Upper lobe of right lung (tissue), 1 donor: ENCODE data around the gene LRTM1. TPM values are rescaled to one million over a fixed set of nuclear protein-coding genes. Genes with fewer than 3 reads are reported as not detected.

Experiments used
- ATAC-seq: fragments of 200-7000 bp; cut with Tn5 transposase; one replicate; pipeline ENCODE4 v1.9.1; 2020; ENCODE audit warnings: mild to moderate bottlenecking, moderate library complexity
- DNase-seq: peaks from one replicate; pipeline ENCODE4 v3.0.0-alpha.2; 2020
- H3K27ac ChIP-seq: fragments of 200-600 bp; one replicate; pipeline ENCODE4 v1.8.0; 2022
- H3K27me3 ChIP-seq: fragments of 200-600 bp; one replicate; pipeline ENCODE4 v1.8.0; 2022; ENCODE audit warnings: mild to moderate bottlenecking
- H3K36me3 ChIP-seq: fragments of 200-600 bp; one replicate; pipeline ENCODE4 v1.8.0; 2022
- H3K4me1 ChIP-seq: fragments of 200-600 bp; one replicate; pipeline ENCODE4 v1.8.0; 2022
- H3K4me3 ChIP-seq: fragments of 200-600 bp; one replicate; pipeline ENCODE4 v1.8.0; 2022; ENCODE audit warnings: mild to moderate bottlenecking
- H3K9me3 ChIP-seq: fragments of 200-600 bp; one replicate; pipeline ENCODE4 v1.8.0; 2022
- CTCF ChIP-seq: fragments of 200-600 bp; IDR thresholded peaks from one replicate; pipeline ENCODE4 v1.8.0; 2022; ENCODE audit warnings: antibody characterized with exemption
- intact Hi-C: fragments of 100-400 bp; cut with DNase I; formaldehyde crosslinking; loops from one replicate; pipeline ENCODE4 v1.11.0; 2022
- total RNA-seq: library from RNA; stranded (reverse); fragmentation: NEBNext Ultra II Directional; extraction: Animal tissue kit (Norgen Biotek cat#: 25700); gene quantifications from one replicate; pipeline ENCODE4 v1.2.1, GENCODE V29; 2021
- donor health status: DM: no; HTN: yes; CAD: no; lungs with severe emphysema.

LRTM1 gene
- total RNA-seq, 1 donor from 2014 or later, result not detected

GRCh38 chr3:54892168-54892567, 35.7 kb downstream of the LRTM1 start:
- DNase-seq (no peak), ATAC-seq (no peak)
- H3K27ac ChIP-seq, result no peak overlapping the region
- no peaks in the 10 kb centered on the region for H3K36me3 ChIP-seq
- H3K9me3 ChIP-seq, result no peaks in the 10 kb centered on the region
- no peak overlapping the region for H3K4me3 ChIP-seq
- no peaks in the 10 kb centered on the region for H3K27me3 ChIP-seq
- intact Hi-C loops, result no loop called here
- peaks cover 8% of the 10 kb centered on the region for H3K4me1 ChIP-seq
- TF ChIP-seq CTCF, result no peak

- Histone ChIP-seq H3K27ac (peak overlapping the region; percentile 63), H3K4me3 (no peak overlapping the region), H3K4me1 (peaks cover 8% of the 10 kb centered on the region), H3K27me3 (no peaks in the 10 kb centered on the region), H3K9me3 (no peaks in the 10 kb centered on the region), H3K36me3 (no peaks in the 10 kb centered on the region)
- ATAC-seq (peak; percentile 93), DNase-seq (peak; percentile 82)
- intact Hi-C loops, result no loop called here
- TF ChIP-seq CTCF, result peak; percentile 45
These were observed 36.3 kb downstream of the LRTM1 start for GRCh38 chr3:54891540-54891897.

GRCh38 chr3:54889731-54890130, 38.1 kb downstream of the LRTM1 start:
- DNase-seq, result no peak
- Histone ChIP-seq H3K4me3 (no peak overlapping the region), H3K4me1 (peaks cover 8% of the 10 kb centered on the region), H3K9me3 (no peaks in the 10 kb centered on the region), H3K27ac (no peak overlapping the region), H3K36me3 (no peaks in the 10 kb centered on the region), H3K27me3 (no peaks in the 10 kb centered on the region)
- TF ChIP-seq CTCF, result no peak
- ATAC-seq, result no peak
- intact Hi-C loops, result no loop called here

- Histone ChIP-seq H3K9me3 (no peaks in the 10 kb centered on the region), H3K36me3 (no peaks in the 10 kb centered on the region), H3K4me3 (no peak overlapping the region), H3K4me1 (peaks cover 8% of the 10 kb centered on the region), H3K27me3 (no peaks in the 10 kb centered on the region), H3K27ac (no peak overlapping the region)
- intact Hi-C loops, result no loop called here
- no peak for ATAC-seq
- no peak for DNase-seq
- no peak for TF ChIP-seq CTCF
These were observed 39.0 kb downstream of the LRTM1 start for GRCh38 chr3:54888873-54889272.

GRCh38 chr3:54888162-54888561, 39.7 kb downstream of the LRTM1 start:
- H3K27me3 ChIP-seq, result no peaks in the 10 kb centered on the region
- TF ChIP-seq CTCF, result no peak
- DNase-seq (no peak), ATAC-seq (no peak)
- H3K27ac ChIP-seq, result no peak overlapping the region
- intact Hi-C loops, result no loop called here
- no peak overlapping the region for H3K4me3 ChIP-seq
- peaks cover 8% of the 10 kb centered on the region for H3K4me1 ChIP-seq
- H3K36me3 ChIP-seq, result no peaks in the 10 kb centered on the region
- no peaks in the 10 kb centered on the region for H3K9me3 ChIP-seq

- DNase-seq (no peak), ATAC-seq (no peak)
- Histone ChIP-seq H3K27me3 (no peaks in the 10 kb centered on the region), H3K9me3 (no peaks in the 10 kb centered on the region), H3K36me3 (no peaks in the 10 kb centered on the region), H3K27ac (no peak overlapping the region), H3K4me3 (no peak overlapping the region), H3K4me1 (no peaks in the 10 kb centered on the region)
- intact Hi-C loops, result no loop called here
- no peak for TF ChIP-seq CTCF
These were observed 45.6 kb downstream of the LRTM1 start for GRCh38 chr3:54882129-54882833.
